GM21367 (cell line): Measurements from ENCODE around the gene HEPACAM.

Experiments
- ATAC-seq: cut with Tn5 transposase; IDR thresholded peaks from one replicate; pipeline ENCODE4 v1.9.1; 2021; ENCODE audit not compliant: unreplicated experiment

Gene HEPACAM

GRCh38 chr11:124943741-124944140, 7.9 kb upstream of the HEPACAM start:
- ATAC-seq, result no peak

- no peak for ATAC-seq
Measured at GRCh38 chr11:124943254-124943616, 7.4 kb upstream of the HEPACAM start.

GRCh38 chr11:124942466-124943253, 6.8 kb upstream of the HEPACAM start:
- ATAC-seq, result no peak

GRCh38 chr11:124941703-124942102, 5.9 kb upstream of the HEPACAM start:
- ATAC-seq, result no peak

GRCh38 chr11:124938970-124939369, 3.1 kb upstream of the HEPACAM start:
- ATAC-seq, result no peak

- no peak for ATAC-seq
Measured at GRCh38 chr11:124938206-124938765, 2.4 kb upstream of the HEPACAM start.

GRCh38 chr11:124937336-124937935, 1.6 kb upstream of the HEPACAM start:
- ATAC-seq, result no peak

GRCh38 chr11:124934862-124935547, 842 bp downstream of the HEPACAM start:
- no peak for ATAC-seq

- ATAC-seq, result peak; percentile 88
Measured at GRCh38 chr11:124930799-124931198, 5.0 kb downstream of the HEPACAM start.

- ATAC-seq, result no peak
Measured at GRCh38 chr11:124928942-124929665, 6.7 kb downstream of the HEPACAM start.

GRCh38 chr11:124923296-124923695, 12.6 kb downstream of the HEPACAM start:
- no peak for ATAC-seq

- no peak for ATAC-seq
Measured at GRCh38 chr11:124922831-124923230, 13.0 kb downstream of the HEPACAM start.

- ATAC-seq, result peak; percentile 66
Measured at GRCh38 chr11:124920870-124921609, 14.8 kb downstream of the HEPACAM start.

- ATAC-seq, result no peak
Measured at GRCh38 chr11:124920356-124920755, 15.5 kb downstream of the HEPACAM start.

GRCh38 chr11:124919898-124920297, 15.9 kb downstream of the HEPACAM start:
- no peak for ATAC-seq

GRCh38 chr11:124918950-124919349, 16.9 kb downstream of the HEPACAM start, which contains the start of gene HEPN1:
HEPN1 (plus strand) TSS chr11:124919250.
- no peak for ATAC-seq

GRCh38 chr11:124917115-124917637, 18.7 kb downstream of the HEPACAM start:
- no peak for ATAC-seq

- no peak for ATAC-seq
Measured at GRCh38 chr11:124916370-124916710, 19.5 kb downstream of the HEPACAM start.

GRCh38 chr11:124915541-124916369, 20.1 kb downstream of the HEPACAM start:
- no peak for ATAC-seq
